Activated naive CD8-positive, alpha-beta T cell treated with anti-CD3 and anti-CD28 coated beads, Interleukin-2, amount 50 U/mL, for 16 hours (primary cell): Measurements from ENCODE around the gene HPN.

Experiments used
- DNase-seq: peaks from one replicate; pipeline ENCODE4 v3.0.0-alpha.2; 2020; ENCODE audit warnings: low read depth, low spot score

Gene HPN

DNA sequence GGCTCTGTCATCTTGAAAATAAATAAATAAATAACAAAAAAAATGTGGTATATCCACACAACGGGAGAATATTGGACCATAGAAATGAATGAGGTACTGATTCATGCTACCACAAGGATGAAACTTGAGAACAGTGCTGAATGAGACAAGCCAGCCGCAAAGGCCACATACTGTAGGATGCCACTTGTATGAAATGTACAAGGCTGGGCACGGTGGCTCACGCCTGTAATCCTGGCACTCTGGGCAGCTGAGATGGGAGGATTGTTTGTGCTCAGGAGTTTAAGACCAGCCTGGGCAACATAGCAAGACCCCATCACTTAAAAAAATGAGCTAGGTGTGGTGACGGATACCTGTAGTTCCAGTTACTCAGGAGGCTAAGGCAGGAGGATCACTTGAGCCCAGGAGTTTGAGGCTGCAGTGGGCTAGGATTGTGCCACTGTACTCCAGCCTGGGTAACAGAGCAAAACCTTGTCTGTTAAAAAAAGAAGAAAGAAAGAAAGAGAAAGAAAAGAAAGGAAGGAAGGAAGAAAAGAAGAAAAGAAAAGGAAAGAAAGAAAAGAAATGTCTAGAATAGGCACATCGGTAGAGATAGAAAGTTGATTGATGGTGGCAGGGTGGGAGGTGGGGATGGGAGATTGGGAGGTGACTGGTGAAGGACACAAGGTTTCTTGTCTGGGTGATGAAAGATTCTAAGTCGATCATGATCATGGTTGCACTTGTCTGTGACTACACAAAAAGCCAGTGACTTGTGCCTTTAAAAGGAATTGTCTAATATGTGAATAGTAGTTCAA is 20.3 kb downstream of the HPN start:
- DNase-seq: no peak

DNA sequence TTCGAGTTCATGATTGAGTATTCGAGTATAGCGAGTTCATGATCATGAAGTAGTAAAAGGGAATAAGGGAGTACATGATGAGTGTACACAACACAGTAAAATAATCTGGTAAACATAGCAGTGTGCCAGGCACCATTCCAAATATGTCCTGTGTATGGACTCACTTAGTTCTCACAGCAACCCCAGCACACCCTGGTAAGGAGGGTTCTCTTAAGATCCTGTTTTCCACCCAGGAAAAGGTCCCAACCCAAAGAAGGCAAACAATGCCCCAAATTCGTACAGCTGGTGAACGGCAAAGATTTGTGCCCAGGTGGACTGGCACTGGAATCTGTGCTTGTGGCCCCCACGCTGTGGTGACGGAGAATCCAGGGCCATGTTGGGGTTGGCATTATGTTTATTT is 21.4 kb downstream of the HPN start:
- DNase-seq: no peak

DNA sequence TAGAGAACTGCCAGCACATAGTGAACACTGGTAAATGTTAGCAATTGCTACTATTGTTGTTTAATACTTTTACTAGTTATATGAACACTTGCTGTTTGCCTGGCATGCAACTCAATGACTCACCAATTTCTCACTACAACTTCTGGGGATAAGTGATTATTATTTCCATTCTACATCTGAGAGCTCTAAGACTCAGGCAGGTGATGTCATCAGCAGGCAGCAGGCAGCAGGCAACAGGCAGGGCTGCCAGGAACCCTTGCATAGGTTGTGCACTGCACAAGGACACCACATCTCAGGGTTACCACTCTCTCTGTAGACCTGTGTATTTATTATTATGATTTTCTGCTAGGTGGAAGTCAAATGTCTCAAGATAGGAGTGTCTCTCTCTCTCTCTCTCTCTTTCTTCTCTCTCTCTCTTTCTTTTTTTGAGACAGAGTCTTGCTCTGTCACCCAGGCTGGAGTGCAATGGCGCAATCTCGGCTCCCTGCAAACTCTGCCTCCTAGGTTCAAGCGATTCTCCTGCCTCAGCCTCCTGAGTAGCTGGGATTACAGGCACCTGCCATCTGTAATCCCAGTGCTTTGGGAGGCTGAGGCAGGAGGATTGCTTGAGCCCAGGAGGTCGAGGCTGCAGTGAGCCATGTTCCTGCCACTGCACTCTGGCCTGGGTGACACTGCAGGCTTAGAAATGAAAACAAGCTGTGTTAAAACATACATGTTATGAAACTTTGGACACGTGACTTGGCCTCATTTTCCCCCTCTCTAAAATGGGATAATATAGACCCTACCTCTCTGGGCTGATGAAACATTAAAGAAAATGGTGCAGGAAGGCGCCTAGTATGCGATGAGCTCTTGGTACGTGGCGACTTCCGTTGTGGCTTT is 22.7 kb downstream of the HPN start:
- DNase-seq: no peak

DNA sequence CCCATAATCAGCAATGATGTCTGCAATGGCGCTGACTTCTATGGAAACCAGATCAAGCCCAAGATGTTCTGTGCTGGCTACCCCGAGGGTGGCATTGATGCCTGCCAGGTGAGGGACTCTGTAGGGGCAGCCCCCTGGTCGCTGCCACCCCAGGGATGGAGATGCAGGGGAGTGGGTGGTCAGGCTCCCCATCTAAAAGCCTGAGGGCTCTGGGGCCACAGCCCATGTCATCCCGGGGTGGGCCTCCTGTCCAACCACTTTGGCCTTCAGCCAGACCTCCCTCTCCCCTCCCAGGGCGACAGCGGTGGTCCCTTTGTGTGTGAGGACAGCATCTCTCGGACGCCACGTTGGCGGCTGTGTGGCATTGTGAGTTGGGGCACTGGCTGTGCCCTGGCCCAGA is 24.1 kb downstream of the HPN start:
- DNase-seq: no peak

DNA sequence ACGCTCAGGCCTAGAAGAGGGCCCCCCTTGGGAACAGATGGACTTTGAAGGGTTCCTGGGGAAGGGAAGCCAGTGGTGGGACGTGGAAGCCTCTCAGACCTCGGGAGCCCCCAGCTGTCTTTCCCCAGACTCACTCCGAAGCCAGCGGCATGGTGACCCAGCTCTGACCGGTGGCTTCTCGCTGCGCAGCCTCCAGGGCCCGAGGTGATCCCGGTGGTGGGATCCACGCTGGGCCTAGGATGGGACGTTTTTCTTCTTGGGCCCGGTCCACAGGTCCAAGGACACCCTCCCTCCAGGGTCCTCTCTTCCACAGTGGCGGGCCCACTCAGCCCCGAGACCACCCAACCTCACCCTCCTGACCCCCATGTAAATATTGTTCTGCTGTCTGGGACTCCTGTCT is 24.6 kb downstream of the HPN start:
- DNase-seq: no peak

DNA sequence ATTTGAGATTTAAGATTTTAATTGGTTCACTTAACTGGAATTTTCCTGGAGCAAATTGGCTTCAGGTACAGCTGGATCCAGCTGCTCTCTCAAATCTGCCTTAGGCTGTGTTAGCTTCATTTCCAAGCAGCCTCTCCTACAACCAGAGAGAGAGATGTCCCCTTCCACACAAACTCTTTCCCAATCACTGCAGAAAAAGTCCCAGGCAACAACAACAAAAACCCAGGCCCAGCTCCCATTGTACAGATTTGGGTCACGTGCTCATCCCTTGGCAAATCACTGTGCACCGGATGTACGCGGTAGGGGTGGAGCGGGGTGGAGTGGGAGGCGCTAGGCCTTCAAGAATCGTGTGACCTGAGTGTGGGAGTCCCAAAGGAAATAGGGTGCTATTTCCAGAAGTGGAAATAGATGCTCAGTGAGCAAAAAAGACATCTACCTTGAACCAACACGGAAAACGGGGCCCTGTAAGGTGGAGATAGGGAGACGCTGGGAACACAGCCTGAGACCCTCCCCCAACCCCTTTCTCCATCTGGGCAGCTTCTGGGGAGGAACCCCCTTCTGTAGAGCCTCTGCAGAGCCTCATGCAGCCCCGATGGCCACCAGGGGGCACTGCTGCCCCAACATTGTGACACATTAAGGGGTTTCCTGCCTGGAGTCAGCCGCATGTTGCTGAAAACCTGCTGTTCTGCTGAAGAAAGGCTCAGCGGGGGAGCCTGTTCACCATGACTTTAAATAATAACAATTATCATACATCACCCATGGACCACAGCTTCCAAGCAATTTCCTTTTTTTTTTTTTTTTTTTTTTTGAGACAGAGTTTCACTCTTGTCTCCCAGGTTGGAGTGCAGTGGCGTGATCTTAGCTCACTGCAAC is 25.4 kb downstream of the HPN start:
- peak; percentile 86 for DNase-seq

DNA sequence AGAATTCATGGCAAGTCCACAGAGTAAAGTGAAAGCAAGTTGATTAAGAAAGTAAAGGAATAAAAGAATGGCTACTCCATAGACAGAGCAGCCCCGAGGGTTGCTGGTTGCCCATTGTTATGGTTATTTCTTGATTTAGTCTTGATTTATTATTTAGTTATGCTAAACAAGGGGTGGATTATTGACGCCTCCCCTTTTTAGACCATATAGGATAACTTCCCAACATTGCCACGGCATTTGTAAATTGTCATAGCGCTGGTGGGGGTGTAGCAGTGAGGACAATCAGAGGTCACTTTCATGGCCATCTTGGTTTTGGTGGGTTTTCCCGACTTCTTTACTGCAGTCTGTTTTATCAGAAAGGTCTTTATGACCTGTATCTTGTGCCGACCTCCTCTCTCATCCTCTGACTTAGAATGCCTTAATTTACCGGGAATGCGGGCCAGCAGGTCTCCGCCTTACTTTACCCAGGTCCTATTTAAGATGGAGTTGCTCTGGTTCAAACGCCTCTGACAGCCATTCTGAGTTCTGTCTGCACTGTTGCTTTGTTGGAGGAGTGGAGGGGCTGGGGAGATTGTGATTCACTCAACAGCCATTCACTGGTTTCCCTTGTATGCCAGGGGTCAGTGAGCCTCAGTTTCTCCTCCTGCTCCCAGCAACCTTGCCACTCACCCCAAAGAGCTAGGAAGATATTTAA is 27.6 kb downstream of the HPN start:
- no peak for DNase-seq

DNA sequence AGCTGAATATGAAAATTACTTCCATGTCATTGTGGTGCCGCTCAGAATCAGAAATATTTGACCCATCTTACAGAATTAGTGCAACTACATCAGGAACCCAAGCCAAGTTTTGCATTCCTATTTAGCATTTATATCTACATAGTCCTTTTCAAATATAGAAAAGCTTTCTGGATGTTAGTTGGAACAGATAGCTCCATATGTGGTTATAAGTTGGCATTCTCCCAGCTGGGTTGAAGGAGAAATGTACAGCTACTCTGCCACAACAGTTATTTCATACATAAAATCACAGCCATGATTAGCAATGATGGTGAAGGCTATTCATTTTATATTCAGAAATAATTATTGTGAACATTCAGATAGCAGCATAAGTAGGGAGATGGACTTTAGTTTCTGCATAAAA is 28.2 kb downstream of the HPN start:
- DNase-seq: no peak

DNA sequence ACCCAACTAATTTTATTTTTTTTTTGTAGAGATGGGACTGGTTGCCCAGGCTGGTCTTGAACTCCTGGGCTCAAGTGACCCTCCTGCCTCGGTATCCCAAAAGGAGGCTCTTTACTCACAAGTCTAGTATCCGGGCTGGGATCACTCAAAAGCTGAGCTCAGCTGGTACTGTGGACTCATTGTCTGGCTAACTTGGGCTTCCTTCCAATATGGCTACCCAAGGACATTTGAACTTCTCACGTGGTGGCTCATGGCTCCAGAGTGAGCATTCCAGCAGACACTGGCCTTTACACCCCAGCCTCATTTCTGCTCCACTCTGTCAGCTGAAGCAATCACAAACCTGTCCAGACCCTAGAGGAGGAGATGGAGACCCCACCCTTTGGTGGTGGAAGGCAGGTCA is 28.9 kb downstream of the HPN start:
- DNase-seq: no peak

DNA sequence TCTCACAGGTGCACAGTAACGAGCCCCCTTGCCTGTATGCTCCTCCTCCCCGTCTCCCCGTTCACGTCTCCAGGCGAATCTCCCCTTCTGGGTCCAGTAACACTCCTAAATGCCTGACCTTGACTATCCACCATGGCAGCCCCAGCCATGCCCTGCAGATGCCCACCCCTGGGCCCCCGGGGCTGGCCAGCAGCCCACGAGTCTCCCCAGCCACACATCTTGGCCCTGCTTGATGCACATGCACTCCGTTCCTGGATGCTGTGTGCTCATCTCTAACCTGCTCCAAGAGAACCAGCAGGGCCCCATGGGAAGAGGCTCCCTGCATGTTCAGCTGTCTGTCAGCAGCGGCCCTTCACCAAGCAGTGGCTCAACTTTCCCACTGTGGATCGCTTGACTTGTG is 32.0 kb downstream of the HPN start:
- no peak for DNase-seq

DNA sequence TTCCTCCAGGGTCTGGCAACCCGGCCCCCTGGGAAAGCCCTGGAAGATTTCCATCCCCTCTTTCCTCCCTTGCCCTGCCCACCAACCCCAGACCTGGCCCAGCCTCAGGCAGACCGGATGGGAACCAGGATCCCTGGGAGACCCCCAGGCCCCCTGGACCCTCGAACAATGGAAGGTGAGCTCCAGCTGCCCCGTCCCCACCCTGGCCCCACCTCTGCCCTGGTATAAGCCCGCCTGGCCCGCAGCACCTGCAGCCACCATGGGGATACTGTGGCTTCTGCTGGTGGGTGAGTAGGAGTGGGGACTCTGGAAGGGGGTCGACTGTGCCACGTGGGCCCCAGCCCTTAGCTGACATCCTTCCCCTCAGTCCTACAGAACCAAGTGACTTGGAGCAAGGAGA is 32.4 kb downstream of the HPN start:
- DNase-seq: no peak

DNA sequence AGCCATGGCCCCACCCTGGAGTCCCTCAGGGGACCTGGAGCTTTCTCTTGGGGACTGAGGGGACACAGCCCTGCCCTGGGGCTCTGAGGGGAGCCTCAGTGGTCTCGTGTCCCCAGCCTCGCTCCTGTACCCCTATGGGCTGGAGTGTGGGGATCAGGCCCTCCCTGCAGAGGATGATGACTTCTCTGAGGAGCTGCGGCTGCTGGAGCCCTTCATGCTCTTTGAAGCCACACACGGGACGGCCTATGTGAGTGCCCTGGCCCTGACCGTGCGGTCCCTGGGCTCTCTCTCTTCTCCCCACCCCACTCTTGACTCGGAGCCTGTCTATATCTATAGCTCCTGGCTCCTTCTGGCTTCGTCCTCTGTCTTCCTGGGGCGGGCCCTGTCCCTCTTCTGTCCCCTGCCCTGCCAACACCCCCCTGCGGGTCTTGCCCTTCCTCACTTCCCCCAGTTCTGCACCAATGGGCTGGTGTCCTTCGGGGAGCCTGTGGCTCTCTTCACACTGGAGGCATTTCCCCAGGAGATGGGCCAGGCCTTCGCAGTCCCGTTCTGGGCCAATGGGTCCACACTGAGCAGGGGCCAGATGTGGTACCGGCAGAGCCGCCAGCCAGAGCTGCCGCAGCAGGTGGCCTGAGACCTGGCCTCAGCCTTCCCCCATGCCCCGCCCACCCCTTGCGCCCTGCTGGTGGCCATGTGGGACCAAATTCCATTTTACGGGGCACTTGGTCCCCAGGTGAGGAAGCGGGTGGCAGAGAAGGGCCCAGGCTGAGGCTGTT is 33.1 kb downstream of the HPN start:
- no peak for DNase-seq

DNA sequence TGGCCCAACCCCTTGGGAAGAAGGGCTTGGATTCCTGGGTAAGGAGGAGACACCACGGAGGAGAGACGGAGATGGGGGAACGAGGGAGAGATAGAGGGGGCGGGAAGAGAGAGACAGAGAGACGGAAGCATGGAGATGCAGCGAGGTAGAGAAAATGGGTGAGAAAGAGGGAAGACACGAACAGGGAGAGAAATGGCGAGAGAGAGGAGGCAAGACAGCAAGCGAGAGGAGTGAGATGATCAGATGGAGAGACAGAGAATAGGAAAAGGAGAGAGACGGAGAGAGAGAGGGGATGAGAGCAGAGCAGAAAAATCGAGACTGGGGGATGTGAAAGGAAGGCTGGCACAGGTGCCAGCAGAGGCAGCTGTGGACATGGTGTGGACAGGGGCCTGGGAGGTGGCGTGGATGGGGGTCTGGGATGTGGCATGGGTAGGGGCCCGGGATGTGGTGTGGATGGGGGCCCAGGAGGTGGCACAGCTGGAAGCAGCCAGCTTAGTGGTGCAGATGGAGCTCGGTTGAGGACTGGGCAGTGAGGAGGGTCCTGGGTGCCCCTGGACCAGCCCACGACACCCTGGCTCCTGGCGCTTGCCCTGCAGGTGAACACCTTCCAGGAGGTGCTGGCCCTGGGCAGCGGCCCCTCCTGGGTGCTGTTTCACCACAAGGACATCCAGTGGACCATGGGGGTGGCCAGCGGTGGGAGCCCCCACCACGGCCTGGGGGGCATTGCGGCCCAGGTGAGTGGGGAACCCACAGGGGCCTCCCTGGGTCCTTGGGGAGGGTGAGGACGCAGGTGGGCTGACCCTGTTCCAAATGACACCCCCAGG is 33.9 kb downstream of the HPN start:
- no peak for DNase-seq

DNA sequence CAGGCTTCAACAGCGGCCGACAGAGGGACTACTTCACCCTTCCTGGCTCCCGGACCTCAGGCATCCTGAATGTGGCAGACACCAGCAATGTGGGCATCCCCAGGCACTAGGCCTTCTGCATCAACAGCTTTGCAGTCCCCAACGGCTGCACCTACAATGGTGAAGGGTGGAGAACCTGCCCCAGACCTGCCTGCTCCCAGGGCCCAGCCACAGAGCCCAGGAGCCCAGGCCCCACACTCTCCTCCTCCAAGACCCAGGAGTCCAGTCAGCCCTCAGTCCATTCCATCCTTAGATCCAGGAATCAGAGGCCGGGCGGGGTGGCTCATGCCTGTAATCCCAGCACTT is 34.5 kb downstream of the HPN start:
- no peak for DNase-seq

DNA sequence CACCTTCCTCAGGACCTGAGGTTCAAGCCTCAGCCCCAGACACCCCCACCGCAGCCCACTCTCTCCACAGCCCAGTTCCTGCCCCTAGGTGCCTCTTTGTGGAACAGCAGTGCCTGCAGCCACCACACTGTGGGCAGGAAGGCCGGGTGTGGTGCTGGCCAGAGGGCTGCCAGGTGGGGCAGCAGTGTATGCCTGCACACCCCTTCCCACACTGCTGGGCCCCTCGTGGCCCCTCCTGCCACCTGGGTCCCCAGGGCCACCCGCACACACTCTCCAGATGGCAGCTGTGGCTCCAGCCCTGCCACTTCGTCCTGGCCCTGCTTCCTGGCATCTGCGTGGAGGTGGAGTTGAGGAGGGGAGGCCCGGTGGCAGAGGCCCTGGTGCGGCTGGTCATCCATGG is 35.1 kb downstream of the HPN start:
- DNase-seq: no peak

DNA sequence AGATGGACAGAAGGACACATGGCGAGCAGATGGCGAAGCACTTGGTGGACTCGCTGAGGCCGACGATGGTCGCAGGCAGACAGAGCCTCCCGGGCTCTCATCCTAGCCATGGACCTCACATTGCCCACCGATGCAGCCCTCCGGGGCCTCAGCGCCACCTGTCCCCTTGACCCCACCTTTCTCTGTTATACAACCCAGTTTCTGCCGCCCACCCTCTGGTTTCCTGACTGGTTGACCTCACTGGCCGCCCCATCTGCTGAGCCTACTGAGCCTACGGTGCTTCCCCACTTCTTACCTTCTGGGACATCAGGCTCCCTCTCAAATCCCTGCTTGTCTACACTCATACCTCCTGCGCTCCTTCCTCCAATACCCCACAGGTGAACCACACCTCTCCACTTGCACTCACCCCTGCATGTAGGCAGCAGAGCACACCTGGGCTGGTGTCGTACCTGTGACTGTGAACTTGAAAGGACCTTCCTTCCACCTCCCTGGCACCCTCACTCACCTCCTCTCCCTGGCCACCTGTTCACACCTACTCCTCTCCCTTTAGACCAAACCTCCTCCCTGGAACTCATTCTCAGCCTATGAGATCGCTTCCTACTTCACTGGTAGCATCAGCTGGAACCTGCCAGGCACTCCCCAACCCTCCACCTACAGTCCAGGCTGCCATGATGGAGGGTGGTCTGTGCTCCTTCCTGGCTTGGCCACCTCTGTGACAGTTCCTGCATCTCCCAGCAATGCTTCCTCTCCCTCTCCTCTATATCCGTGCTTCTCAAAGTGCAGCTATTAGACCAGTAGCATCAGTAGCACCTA is 36.1 kb downstream of the HPN start:
- no peak for DNase-seq

DNA sequence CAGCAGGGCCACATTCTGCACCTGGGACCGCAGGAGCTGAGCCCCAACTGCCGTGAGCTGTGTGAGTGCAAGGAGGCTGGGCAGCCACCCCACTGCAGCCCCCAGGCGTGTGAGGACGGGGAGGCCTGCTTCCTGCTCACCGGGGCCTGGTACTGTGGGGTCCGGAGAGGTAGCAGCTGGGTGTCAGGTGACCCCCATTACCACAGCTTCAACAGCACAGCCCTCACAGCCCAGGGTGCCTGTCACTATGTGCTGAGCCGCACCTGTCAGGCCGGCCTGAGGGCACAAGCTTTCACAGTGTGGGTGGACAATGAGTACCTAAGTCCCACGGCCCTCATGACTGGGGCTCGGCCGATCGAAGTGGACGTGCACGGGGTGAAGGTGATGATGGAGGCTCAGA is 38.3 kb downstream of the HPN start:
- no peak for DNase-seq

DNA sequence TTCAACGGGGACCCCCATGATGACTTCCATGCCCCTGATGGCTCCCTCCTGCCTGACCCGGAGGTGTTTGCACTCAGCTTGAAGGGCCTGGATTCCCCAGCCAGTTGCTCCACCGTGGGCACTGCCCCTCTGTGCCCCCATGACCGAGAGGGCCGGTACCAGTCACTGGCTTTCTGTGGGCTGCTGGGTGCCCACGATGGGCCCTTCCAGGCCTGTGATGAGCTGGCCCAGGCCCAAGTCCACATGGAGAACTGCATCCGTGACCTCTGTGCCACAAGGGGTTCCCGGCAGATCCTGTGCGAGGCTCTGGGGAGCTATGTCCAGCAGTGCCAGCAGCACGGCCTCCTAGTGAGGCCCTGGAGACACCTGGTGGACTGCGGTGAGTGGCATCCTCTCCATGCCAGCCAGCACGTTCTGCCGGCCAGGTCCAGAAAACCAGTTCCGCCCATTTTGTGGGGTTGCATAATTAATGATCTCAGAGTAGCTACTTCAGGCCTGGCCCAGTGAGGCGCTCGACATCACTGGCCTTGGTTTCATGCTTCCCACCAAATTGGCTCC is 39.2 kb downstream of the HPN start:
- DNase-seq: no peak

DNA sequence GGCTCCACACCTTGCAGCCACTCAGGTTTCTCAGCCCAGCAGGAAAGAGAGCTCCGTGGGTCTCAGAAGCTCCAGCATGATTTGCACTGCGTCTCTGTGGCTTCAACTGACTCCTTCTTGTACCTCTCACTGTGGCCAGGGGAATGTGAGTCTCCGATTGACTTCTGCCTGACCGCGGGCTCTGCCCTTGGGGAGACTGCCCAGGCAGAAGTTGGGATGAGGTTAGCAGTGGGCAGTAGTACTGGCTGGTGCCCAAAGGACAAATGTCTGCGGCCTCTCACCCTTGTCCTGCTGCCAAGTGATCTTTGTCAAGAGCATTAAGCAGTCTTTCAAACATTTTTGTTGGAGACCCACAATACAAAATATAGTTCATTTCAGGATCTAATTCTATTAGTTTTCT is 39.7 kb downstream of the HPN start:
- no peak for DNase-seq
